Mammary epithelial cell (primary cell): Measurements from ENCODE around the gene RASSF1.

Experiments used
- EZH2 ChIP-seq: IDR thresholded peaks from 2 replicates; pipeline ENCODE4 v1.6.1; 2012; ENCODE audit warnings: low read length, inconsistent platforms, borderline replicate concordance
- TF ChIP-seq, protein P1 (sequence below), 2 donors: IDR thresholded peaks in 1 of 2; conservative IDR thresholded peaks in 1 of 2; 2 replicates each; pipeline ENCODE4 v1.5.1; 2011 to 2012; ENCODE audit warnings: inconsistent platforms in 2 of 2, low read length in 2 of 2, mild to moderate bottlenecking in 2 of 2, control low read depth in 1 of 2, low read depth in 1 of 2; ENCODE audit not compliant: insufficient read depth in 1 of 2; ENCODE audit errors: extremely low read depth in 1 of 2

DNA sequence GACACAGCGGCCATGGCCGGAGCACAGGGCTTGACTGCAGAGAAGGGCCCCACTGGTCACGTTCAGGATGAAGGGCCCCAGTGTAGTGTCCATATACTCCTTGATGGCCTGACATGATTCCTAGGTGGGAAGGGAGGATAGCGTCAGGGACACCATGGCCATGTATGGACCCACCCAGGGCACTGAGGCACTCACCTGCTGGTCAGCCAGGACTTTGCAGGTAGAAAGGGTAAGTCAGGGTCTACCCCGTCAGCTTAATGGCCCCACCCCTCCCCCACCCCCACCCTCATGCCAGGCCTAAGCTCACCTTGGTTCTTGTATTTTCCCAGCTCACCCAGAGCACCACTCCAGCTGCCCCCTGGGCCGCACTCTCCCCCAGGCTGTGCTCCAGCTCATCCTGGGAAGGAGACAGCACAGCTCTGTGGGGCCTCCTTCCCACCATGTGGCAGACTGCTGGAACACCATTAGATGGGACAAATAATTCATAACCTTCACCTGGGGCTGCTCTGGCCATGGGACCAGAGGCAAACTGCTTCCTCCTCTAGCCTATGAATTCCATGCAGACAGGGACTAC, 39.9 kb downstream of the RASSF1 start:
- TF ChIP-seq, protein P1, sequence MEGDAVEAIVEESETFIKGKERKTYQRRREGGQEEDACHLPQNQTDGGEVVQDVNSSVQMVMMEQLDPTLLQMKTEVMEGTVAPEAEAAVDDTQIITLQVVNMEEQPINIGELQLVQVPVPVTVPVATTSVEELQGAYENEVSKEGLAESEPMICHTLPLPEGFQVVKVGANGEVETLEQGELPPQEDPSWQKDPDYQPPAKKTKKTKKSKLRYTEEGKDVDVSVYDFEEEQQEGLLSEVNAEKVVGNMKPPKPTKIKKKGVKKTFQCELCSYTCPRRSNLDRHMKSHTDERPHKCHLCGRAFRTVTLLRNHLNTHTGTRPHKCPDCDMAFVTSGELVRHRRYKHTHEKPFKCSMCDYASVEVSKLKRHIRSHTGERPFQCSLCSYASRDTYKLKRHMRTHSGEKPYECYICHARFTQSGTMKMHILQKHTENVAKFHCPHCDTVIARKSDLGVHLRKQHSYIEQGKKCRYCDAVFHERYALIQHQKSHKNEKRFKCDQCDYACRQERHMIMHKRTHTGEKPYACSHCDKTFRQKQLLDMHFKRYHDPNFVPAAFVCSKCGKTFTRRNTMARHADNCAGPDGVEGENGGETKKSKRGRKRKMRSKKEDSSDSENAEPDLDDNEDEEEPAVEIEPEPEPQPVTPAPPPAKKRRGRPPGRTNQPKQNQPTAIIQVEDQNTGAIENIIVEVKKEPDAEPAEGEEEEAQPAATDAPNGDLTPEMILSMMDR (conservative IDR thresholded peaks at IDR 0.05 in 1 of 2, IDR thresholded peaks at IDR 0.05 in 1 of 2; ENCODE audit: extremely low read depth in 1 of 2, insufficient read depth in 1 of 2, low read depth in 1 of 2, low read length in 2 of 2): no peak
- no peak for TF ChIP-seq EZH2
